Raji (cell line): ENCODE measurements around the gene CFDP1.

Experiments
- POLR2A ChIP-seq: IDR thresholded peaks from 2 replicates; pipeline ENCODE4 v1.6.1; 2011; ENCODE audit warnings: low read depth, low read length, control low read depth; ENCODE audit not compliant: insufficient read depth

Gene CFDP1

GRCh38 chr16:75304521-75305363 lies 128.6 kb downstream of the CFDP1 start:
- TF ChIP-seq POLR2A, result no peak

GRCh38 chr16:75301804-75302203 lies 131.5 kb downstream of the CFDP1 start:
- no peak for TF ChIP-seq POLR2A

GRCh38 chr16:75298267-75298666 lies 135.0 kb downstream of the CFDP1 start:
- no peak for TF ChIP-seq POLR2A

- TF ChIP-seq POLR2A, result no peak
Measured at GRCh38 chr16:75296606-75297005, 136.7 kb downstream of the CFDP1 start.

GRCh38 chr16:75294773-75295459 lies 138.4 kb downstream of the CFDP1 start:
- TF ChIP-seq POLR2A, result no peak

GRCh38 chr16:75293772-75294171 lies 139.5 kb downstream of the CFDP1 start:
- no peak for TF ChIP-seq POLR2A

GRCh38 chr16:75293173-75293572 lies 140.1 kb downstream of the CFDP1 start:
- no peak for TF ChIP-seq POLR2A

- TF ChIP-seq POLR2A, result no peak
Measured at GRCh38 chr16:75292691-75293090, 140.6 kb downstream of the CFDP1 start.

- no peak for TF ChIP-seq POLR2A
Measured at GRCh38 chr16:75289189-75289588, 144.1 kb downstream of the CFDP1 start.

GRCh38 chr16:75288596-75289120 lies 144.6 kb downstream of the CFDP1 start:
- TF ChIP-seq POLR2A, result no peak

GRCh38 chr16:75288181-75288580 lies 145.1 kb downstream of the CFDP1 start:
- TF ChIP-seq POLR2A, result no peak

GRCh38 chr16:75287708-75288107 lies 145.6 kb downstream of the CFDP1 start:
- no peak for TF ChIP-seq POLR2A

GRCh38 chr16:75286389-75286788 lies 146.9 kb downstream of the CFDP1 start:
- TF ChIP-seq POLR2A, result no peak

GRCh38 chr16:75282466-75283281 lies 150.6 kb downstream of the CFDP1 start:
- TF ChIP-seq POLR2A, result no peak

- TF ChIP-seq POLR2A, result no peak
Measured at GRCh38 chr16:75281826-75282225, 151.5 kb downstream of the CFDP1 start.
